HG02970 (cell line): ENCODE results near the gene CAB39L.
"Not testable (repeated sequence)": the region's sequence is repeated elsewhere in the genome, so short reads cannot be mapped to it uniquely, and the experiment has no call there.

Experiments used
- ATAC-seq: cut with Tn5 transposase; IDR thresholded peaks from one replicate; pipeline ENCODE4 v1.9.1; 2021; ENCODE audit warnings: mild to moderate bottlenecking, moderate library complexity, moderate number of reproducible peaks; ENCODE audit not compliant: unreplicated experiment, low FRiP score

The CAB39L gene

DNA sequence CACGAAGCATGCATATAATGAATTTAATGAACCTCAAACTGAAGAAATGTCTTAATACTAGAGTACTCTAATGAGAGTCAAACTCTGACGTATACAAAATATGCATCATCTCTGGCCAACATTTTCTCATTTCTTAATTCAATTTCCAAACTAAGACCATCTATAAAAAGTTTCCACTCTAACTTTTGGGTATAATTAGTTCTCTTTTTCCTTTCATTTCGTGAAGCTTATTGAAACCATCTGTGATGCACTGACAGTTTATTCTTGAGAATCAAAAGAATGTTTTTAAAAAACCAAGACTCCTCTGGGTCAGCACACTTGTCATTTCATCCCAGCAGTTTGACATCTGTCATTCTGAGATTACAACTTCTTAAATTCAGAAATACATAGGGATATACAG, 90.0 kb downstream of the CAB39L start:
- no peak for ATAC-seq

DNA sequence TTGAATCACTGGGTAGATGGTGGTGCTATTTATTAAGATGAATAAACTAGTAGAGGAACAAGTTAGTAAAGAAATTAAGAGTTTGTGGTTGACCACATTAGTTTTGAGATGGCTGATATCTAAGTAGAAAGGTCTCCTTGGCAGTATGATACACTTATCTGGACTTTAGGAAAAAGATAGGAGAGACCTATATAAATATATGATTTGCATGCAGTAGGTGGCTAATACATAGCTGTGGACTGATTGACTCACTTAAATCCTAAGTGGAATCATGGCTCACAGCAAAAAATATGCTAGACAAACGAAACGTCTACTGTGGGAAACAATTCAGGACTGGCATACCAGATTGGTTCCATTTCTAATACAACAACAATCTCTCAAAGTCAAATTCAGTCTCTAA, 92.0 kb downstream of the CAB39L start:
- ATAC-seq = no peak

DNA sequence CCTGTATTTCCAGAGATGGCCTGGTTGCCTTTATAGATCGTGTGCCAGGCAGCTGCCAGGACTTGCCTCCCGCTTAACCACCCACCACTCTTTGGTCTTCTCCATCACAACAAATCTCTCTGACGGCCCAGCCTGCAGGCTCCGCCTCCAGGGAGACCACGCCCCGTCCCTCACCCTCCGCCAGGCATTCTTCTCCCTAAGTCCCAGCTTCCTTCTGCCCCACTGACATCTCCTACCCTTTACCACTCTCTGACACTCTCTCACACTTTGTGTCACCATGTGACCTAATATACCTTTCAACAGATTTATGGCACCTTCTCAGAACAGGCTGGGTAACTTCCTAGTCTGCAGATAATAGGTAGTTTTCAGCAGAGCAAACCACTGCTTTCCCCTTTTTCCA, 95.1 kb downstream of the CAB39L start:
- ATAC-seq = no peak

DNA sequence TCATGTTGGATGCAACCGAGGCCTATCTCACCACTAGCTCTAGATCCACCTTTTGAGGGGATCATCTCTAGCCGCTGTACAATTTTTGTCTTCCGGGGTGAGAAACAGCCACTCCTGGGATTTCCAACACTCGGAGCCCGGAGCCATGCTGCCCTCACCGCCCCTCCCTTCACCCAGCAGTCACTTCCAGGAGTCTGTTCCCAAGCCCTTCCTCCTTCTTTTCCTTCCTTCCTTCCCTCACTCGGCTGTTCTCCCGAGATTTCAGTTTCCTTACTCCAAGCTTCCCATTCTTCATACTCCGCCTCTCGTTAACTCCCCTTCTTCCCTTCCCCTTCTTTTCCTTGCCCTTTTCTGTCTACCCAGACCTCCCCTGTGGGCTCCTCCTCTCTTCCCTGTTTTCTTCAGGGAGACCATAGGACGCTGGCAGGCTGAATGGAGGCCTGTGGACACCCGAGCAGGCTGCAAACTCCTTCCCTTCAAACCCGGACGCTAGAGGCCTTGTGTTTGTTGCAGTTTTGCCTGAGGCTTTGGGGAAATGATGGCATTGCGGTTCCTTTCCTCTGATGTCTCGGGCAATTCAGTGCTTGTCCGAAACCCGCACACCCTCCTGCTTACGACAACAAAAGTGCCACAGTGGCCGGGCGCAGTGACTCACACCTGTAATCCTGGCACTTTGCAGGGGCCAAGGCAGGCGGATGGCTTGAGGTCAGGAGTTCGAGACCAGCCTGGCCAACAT, 96.0 kb downstream of the CAB39L start:
- no peak for ATAC-seq

DNA sequence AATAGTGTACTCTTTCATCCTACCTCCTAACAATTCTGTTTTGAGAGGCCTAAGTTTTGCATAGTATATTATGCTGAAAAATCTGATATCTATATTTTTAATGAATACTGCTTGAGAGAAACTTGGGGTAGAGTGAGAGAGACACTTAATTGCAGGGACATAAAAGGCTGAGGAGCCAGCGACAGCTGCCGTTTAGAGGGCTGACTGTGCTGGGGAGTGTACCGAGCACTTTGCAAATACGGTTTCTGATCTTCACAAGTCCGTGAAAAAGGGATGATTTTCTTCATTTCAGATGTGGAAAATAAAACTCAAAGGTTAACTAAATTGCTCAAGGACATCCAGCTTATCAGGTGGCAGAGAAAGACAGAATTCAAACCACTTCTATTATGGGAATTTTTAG, 97.4 kb downstream of the CAB39L start:
- no peak for ATAC-seq

DNA sequence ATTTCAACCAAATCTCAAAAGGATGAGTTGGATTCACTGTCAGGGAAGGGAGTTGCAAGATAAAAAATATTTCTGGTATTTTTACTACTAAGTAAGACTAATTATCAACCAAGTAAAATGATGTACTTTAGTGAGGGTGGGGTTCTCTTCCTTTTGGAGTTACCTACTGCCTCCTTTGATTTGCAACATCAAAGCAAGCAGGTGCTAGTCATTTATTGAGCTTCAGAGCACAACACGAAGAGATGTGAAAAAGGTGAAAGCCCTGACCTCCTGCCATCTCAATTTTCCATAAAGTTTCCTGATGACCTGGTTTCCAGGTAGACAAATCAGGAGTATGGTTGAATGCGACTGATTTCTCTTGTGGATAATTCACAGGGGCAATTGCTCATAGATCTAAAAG, 100.1 kb downstream of the CAB39L start:
- ATAC-seq = no peak

DNA sequence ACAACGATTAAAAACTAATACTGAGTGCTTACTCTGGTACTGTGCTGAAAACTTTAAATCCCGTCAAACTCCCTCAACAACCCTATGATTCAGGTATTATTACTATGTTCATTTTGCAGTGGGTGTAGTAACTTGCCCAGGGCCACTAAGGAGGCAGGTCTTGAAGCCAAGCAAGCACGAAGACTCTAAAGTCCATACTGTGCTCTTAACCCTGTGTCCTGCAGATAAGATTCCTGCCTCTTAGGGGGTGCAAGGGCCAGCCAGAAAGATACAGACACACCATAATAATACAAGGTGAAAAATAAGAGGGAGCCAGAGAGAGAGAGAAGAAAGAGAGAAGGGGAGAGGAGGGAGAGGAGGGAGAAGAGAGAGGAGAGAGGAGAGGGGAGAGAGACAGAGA, 100.6 kb downstream of the CAB39L start:
- ATAC-seq = no peak

DNA sequence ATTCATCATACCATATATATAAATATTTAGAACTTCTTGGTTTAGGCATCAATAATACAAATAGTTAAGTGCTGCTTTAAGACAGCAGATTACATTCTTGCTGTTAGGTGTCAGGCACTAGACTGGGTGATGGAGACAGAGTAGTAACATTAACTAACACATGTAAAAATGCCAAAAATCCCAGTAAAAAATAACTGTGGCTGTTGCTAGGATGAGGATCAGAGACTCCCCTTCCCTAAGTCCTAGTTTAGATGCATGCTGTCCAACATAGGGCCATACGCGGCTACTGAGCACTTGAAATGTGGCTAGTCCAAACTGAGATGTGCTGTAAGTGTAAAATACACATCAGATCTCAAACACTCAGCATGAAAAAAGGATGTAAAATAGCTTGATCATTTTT, 101.4 kb downstream of the CAB39L start:
- no peak for ATAC-seq

DNA sequence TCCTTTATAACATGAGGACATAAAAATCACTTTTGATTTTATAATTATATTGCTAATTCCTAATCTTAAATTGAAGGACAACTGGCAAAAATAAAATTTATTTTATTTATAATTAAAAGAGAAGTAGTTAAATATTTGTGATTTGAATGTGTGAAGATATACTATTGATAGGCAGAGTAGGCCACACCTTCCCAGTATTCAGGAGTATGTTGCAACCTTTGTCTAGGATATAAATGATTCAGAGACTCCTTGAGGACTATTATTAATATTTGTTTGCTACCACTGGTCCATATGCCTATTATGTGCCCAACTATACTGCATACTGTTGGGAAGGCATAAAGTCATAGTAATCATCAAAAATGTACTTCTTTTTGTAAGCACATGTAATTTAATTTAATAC, 101.9 kb downstream of the CAB39L start:
- no peak for ATAC-seq

DNA sequence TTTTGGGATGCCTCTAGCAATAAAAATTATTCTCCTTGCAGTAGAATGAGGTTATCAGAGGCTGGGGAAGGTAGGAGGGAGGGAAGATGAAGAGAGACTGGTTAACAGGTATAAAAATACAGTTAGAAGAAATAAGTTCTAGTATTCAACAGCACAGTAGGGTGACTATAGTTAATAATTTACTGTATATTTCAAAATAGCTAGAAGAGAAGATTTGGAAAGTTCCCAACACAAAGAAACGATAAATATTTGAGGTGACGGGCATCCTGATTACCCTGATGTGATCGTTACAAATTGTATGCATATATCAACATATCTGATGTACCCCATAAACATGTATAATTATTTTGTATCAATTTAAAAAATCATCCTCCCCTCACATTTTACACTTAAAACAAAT, 102.3 kb downstream of the CAB39L start:
- no peak for ATAC-seq

DNA sequence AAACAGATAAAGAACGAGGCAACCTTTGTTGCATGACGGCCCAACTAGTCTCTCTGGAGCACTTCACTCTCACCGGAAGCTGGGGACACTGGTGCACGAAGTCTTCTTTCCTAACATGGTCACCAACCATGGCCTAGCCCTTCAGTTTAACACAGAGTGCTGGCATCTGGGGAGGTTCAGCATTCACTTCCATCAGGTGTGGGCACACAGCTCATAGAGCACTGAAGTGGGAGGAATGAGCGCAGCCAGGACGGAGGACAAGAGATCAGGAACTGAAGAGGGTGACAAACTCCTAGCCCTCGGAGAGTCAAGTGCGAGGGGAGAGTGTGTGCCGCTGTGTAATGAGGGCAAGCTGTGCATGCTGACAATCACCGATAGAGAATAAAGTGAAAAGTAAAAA, 103.7 kb downstream of the CAB39L start:
- ATAC-seq = no peak

DNA sequence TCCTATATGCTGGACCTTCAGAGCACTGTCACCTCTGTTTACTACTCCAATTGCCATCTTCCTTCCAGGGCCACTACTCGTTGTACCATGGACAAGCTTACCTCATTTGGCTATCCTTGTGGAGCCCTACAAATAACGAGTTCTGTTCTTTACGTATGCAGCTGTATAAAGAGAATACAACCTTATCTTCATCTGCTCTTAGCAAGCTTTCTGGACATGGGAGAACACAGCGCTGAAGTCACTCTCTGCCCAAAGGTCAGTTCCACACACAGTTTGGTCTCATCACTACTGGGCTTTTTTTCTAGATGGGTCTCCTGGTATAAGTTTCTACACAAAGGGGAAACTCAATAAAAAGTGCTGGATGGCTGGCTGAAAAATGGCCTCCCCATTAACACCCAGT, 107.2 kb downstream of the CAB39L start:
- no peak for ATAC-seq

DNA sequence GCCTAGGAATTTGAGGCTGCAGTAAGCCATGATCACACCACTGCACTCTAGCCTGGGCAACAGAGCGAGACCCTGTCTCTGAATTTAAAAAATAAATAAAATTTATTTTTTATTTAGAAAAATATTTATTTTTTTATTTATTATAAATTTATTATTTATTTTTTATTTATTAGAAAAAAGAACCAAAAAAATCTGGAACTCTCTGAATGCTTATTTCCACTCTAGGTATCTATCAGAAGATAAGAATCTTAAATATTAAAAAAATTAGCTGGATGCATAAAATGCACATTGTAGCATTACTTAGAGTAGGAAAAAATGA, 113.4 kb downstream of the CAB39L start:
- ATAC-seq = no peak

DNA sequence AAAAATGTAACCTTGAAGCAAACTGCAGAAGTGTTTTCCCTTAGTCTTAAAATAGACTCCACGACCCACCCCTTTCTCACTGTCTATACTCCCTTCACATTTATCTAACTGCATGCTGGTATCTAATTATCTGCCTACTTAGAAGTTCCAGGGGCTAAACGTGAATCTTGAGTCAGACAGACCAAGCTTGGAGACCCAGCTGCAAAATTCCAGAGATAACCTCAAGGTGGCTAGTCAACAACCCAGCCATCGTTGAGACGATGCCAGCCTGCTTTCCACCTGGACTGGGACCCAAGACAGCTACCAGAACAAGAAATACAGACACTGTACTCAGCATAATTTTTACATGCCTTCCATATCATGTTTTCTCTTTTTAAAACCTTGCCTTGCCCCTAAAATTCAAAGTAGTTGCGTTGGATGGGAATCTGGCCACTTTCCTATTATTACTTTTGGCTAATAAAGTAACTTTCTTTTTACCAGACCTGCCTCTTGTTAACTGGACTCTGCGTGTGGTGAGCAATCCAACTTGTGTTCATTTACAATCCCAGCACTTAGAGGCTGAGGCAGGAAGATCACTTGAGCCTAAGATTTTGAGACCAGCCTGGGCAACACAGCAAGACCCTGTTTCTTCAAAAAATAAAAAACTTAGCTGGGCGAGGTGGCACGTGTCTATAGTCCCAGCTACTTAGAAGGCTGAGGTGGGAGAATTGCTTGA, 113.9 kb downstream of the CAB39L start:
- no peak for ATAC-seq

DNA sequence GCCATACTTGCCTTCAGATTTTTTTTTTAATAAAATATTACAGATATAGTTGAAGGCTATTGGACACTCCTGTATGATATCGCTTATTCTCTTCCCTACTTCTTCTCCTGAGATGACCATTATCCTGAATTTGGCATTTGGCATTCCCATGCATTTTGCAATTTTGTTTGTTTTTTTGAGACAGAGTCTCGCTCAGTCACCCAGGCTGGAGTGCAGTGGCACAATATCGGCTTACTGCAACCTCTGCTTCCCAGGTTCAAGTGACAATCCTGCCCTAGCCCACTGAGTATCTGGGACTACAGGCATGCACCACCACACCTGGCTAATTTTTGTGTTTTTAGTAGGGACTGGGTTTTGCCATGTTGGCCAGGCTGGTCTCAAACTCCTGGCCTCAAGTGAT, 116.7 kb downstream of the CAB39L start:
- ATAC-seq = not testable (repeated sequence)

DNA sequence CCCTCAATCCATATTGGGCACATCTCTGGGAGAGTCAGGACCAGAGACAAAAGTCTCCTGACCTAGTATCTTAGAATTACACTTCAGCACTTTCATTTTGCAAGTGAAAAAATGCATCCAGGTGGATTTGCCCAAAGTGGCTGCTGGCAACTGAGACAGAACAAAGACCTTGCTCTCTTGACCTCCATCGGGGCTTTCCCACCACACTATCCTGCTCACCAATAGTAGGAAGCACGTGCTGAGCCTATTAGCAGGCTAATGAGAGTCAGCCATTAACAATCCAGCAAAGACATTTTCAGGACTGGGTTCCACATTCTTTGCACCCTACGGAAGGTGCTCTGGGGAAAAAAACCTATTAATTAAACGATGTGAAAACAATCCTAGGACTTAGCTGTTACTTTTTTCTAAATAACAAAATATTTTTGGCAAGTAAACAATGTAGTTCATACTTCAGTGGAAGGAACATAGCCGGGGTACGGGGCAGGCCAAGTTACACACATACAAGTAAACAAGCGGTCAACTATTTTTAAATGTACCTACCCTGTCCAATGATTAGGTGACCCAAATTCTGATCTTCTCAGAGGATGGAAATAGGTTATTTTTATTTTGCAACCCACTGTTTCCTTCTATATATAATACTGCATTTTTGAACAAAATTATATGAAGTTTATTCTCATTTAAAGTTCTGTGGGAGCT, 117.5 kb downstream of the CAB39L start:
- ATAC-seq = no peak

DNA sequence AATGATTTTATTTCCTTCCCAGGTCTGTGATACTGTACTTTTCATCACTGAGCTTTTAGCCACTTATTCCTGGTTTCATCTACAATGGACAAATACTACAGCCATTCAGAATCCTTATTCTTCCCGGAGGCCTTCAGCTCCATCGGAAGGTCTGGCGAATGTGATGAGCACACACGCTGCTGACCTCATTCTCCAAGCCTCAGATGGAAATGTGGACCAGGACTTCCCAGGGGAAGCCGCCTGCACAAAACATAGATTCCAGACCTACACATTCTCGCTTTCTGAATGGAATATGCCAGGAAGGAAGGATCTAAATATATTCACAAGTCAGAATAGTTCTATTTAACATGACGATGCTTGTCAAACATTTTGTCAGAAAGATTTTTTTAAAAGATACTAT, 120.5 kb downstream of the CAB39L start:
- ATAC-seq = no peak

DNA sequence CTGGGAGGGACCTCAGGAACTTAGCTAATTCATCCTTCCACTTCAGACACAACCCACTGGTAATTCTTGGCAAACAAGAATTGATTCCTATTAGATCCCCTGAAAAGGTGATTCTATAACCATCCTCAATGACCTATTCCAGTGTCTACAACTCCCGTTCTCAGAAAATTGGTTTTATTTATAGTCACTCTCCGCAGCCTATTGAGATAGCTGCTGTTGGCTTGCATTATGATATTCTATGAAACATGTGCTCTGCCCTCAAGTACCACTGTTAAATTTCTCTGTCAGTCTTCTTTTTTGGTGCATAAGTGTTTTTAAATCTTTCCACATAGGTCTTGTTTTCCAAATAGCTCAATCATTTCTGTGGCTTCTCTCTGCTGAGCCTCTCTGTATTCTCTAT, 121.2 kb downstream of the CAB39L start:
- ATAC-seq = no peak

DNA sequence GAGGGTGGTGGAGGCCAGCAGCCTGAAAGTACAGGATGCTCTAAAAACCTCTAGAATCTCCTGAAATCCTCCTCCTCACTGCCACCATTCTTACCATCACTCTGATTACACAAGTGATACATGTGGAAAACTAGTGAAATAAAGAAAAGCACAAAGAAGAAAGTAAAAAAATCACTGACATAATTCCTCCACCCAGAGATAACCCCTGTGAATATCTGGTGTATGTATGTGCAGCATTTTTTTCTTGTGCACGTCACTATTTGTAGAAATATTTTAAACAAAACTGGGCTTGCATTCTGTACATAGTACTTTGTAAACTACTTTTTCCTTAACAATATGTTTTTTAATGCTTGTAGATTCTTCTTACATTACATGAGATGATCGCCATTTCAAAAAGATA, 122.9 kb downstream of the CAB39L start:
- ATAC-seq = no peak

DNA sequence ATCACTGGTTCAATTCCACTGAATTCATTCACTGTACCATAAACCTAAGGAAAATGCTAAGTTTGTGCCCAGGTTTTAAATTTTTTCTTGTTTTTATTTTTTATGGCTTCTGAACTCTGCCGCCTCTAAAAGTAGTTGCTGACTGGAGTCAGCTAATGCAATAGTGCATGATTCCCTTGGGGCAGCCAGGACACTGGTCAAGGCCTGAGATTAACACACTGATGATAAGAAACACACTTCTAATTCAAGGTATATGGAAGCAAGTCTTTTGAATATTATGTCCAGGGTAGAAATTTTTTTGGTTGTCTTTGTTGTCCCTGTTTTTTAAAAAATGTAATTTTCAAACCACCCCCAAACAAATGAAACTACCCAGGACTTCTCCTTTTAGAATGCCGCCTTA, 123.9 kb downstream of the CAB39L start:
- ATAC-seq = no peak

DNA sequence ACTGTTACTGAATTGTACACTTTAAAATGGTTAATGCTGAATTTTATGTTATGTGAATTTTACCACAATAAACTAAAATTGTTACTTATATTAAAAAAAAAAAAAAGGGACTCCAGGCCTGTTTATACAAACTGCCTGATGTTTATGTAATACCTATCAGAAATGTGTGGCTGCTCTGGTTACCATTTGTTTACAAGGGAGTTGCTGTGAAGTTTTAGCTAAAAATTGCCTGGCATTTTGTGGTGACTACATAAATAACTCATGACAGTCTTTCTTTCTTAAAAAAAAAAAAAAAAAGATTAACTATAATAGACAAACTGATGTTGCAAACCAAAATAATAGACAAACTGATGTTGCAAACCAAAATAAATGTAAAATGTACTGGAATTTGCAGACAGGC, 124.3 kb downstream of the CAB39L start:
- no peak for ATAC-seq
